Panc1 (cell line): ENCODE measurements around the gene SCPEP1.

Experiments used
- CTCF ChIP-seq: fragments of 450-650 bp; IDR thresholded peaks from 2 replicates; pipeline ENCODE4 v1.5.1; 2017; ENCODE audit warnings: mild to moderate bottlenecking
- POLR2AphosphoS5 ChIP-seq: IDR thresholded peaks from 2 replicates; pipeline ENCODE4 v1.6.1; 2012; ENCODE audit warnings: mild to moderate bottlenecking, low read depth, low read length, moderate library complexity
- REST ChIP-seq, 2 experiments: IDR thresholded peaks; 2 replicates each; pipeline ENCODE4 v1.6.1; 2011 to 2012; ENCODE audit warnings: low read depth in 2 of 2, control low read depth in 1 of 2, low read length in 1 of 2, mild to moderate bottlenecking in 1 of 2, moderate library complexity in 1 of 2; ENCODE audit not compliant: insufficient read depth in 1 of 2

GRCh38 chr17:57037411-57037810 lies 59.5 kb downstream of the SCPEP1 start:
- TF ChIP-seq POLR2AphosphoS5 = no peak
- TF ChIP-seq CTCF = no peak
- TF ChIP-seq REST (IDR thresholded peaks at IDR 0.05; ENCODE audit: insufficient read depth in 1 of 2, low read depth in 2 of 2, low read length in 1 of 2) = no peak
